ENCODE measurements around the gene POC1B.

The POC1B gene

GRCh38 chr12:89493670-89494302 lies 32.1 kb downstream of the POC1B start:
- DNase-seq: no peak

- DNase-seq: no peak
These were observed 33.0 kb downstream of the POC1B start for GRCh38 chr12:89492883-89493282.

- no peak for DNase-seq
These were observed 34.9 kb downstream of the POC1B start for GRCh38 chr12:89490922-89491321.

GRCh38 chr12:89486264-89486663 lies 39.6 kb downstream of the POC1B start:
- DNase-seq: no peak

- DNase-seq: no peak
These were observed 41.4 kb downstream of the POC1B start for GRCh38 chr12:89484470-89484869.

GRCh38 chr12:89481213-89481914 lies 44.5 kb downstream of the POC1B start:
- DNase-seq: no peak

GRCh38 chr12:89479982-89480381 lies 45.9 kb downstream of the POC1B start:
- no peak for DNase-seq

- DNase-seq: no peak
These were observed 48.1 kb downstream of the POC1B start for GRCh38 chr12:89477633-89478279.

- no peak for DNase-seq
These were observed 48.8 kb downstream of the POC1B start for GRCh38 chr12:89476904-89477595.

- DNase-seq: no peak
These were observed 49.6 kb downstream of the POC1B start for GRCh38 chr12:89476232-89476631.

- no peak for DNase-seq
These were observed 50.5 kb downstream of the POC1B start for GRCh38 chr12:89475203-89475990.

GRCh38 chr12:89474615-89475014 lies 51.2 kb downstream of the POC1B start:
- DNase-seq: no peak

GRCh38 chr12:89472508-89472907 lies 53.3 kb downstream of the POC1B start:
- DNase-seq: no peak

- no peak for DNase-seq
These were observed 54.9 kb downstream of the POC1B start for GRCh38 chr12:89470741-89471509.

GRCh38 chr12:89469361-89469760 lies 56.5 kb downstream of the POC1B start:
- DNase-seq: no peak

GRCh38 chr12:89468648-89469326 lies 57.1 kb downstream of the POC1B start:
- no peak for DNase-seq

- no peak for DNase-seq
These were observed 57.8 kb downstream of the POC1B start for GRCh38 chr12:89468017-89468416.

- no peak for DNase-seq
These were observed 60.8 kb downstream of the POC1B start for GRCh38 chr12:89464974-89465592.

GRCh38 chr12:89461649-89462612 lies 63.9 kb downstream of the POC1B start:
- DNase-seq: no peak

GRCh38 chr12:89461190-89461589 lies 64.7 kb downstream of the POC1B start:
- no peak for DNase-seq
